GM23248 (cell line): ENCODE data around the gene RNF227. TPM values are rescaled to one million over a fixed set of nuclear protein-coding genes. Genes with fewer than 3 reads are reported as not detected.
A peak's percentile ranks its signal among the peaks of the same experiment; 100 is the strongest.

Experiments
- DNase-seq: peaks from one replicate; pipeline ENCODE4 v3.0.0-alpha.2; 2015
- H2AFZ ChIP-seq: fragments of 200-600 bp; sonication (generic); 2 replicates; pipeline ENCODE4 v1.6.1; 2016; ENCODE audit warnings: antibody characterized with exemption
- H3F3A ChIP-seq: fragments of 200-600 bp; sonication (generic); 2 replicates; pipeline ENCODE4 v1.6.1; 2016; ENCODE audit warnings: mild to moderate bottlenecking, antibody characterized with exemption, mixed run types; ENCODE audit not compliant: insufficient read depth
- H3K27ac ChIP-seq: fragments of 200-600 bp; sonication (generic); 2 replicates; pipeline ENCODE4 v1.5.1; 2016; ENCODE audit warnings: mild to moderate bottlenecking
- H3K27me3 ChIP-seq: fragments of 200-600 bp; sonication (generic); replicated peaks from 2 replicates; pipeline ENCODE4 v1.6.1; 2016; ENCODE audit warnings: mild to moderate bottlenecking; ENCODE audit not compliant: insufficient read depth
- H3K36me3 ChIP-seq: fragments of 200-600 bp; sonication (generic); 2 replicates; pipeline ENCODE4 v1.6.1; 2016; ENCODE audit warnings: low read depth, mild to moderate bottlenecking
- H3K4me1 ChIP-seq: fragments of 200-600 bp; sonication (generic); 2 replicates; pipeline ENCODE4 v1.6.1; 2016; ENCODE audit warnings: mild to moderate bottlenecking; ENCODE audit not compliant: insufficient read depth
- H3K4me2 ChIP-seq: fragments of 200-600 bp; sonication (generic); one replicate; pipeline ENCODE4 v1.6.1; 2016; ENCODE audit warnings: mild to moderate bottlenecking; ENCODE audit not compliant: unreplicated experiment
- H3K4me3 ChIP-seq: fragments of 200-600 bp; sonication (generic); 2 replicates; pipeline ENCODE4 v1.5.1; 2016; ENCODE audit warnings: mild to moderate bottlenecking
- H3K79me2 ChIP-seq: fragments of 200-600 bp; sonication (generic); 2 replicates; pipeline ENCODE4 v1.6.1; 2016; ENCODE audit warnings: mild to moderate bottlenecking; ENCODE audit not compliant: insufficient read depth
- H3K9ac ChIP-seq: fragments of 200-600 bp; sonication (generic); 2 replicates; pipeline ENCODE4 v1.6.1; 2016; ENCODE audit warnings: mild to moderate bottlenecking
- H3K9me2 ChIP-seq: fragments of 200-600 bp; sonication (generic); 2 replicates; pipeline ENCODE4 v1.6.1; 2016; ENCODE audit warnings: mixed run types, mild to moderate bottlenecking, moderate library complexity; ENCODE audit not compliant: insufficient read depth
- H3K9me3 ChIP-seq: fragments of 200-600 bp; sonication (generic); one replicate; pipeline ENCODE4 v1.6.1; 2017; ENCODE audit warnings: low read depth
- H4K20me1 ChIP-seq: fragments of 200-600 bp; sonication (generic); 2 replicates; pipeline ENCODE4 v1.6.0; 2016; ENCODE audit not compliant: insufficient read depth
- EZH2 ChIP-seq: fragments of 200-600 bp; sonication (generic); IDR thresholded peaks from 2 replicates; pipeline ENCODE4 v1.6.1; 2018; ENCODE audit warnings: antibody characterized with exemption, mild to moderate bottlenecking; ENCODE audit not compliant: insufficient read depth, poor library complexity, severe bottlenecking
- EZH2phosphoT487 ChIP-seq: fragments of 200-600 bp; sonication (generic); IDR thresholded peaks from 2 replicates; pipeline ENCODE4 v1.6.1; 2018; ENCODE audit warnings: antibody characterized with exemption, moderate library complexity, mild to moderate bottlenecking, low read depth; ENCODE audit not compliant: insufficient read depth
- WGBS, 2 experiments: methylation state at CpG; one replicate each; pipeline ENCODE4 v1.1.6; 2015 to 2017; ENCODE audit warnings: low lambda C conversion rate in 2 of 2, low coverage in 1 of 2; ENCODE audit errors: missing lambda C conversion rate in 2 of 2; 5-methylcytosine and 5-hydroxymethylcytosine counted together
- in situ Hi-C: fragments of 300-500 bp; cut with MboI; formaldehyde crosslinking; loops from 2 replicates; pipeline ENCODE4 v1.15.0; 2020
- polyA plus RNA-seq: library from polyadenylated mRNA; unstranded; fragments of >200 nt; fragmentation: Nextera tagmentation; extraction: Ambion mirVana; gene quantifications from 2 replicates; pipeline ENCODE4 v1.2.1, GENCODE V29; 2016
- total RNA-seq: library from RNA; depleted of rRNA; stranded (reverse); fragments of >200 nt; shearing (Covaris generic); gene quantifications from 2 replicates; pipeline ENCODE4 v1.2.3, GENCODE V29; 2014

RNF227 gene
- total and polyA plus RNA-seq, 2 experiments from 2014 or later = 3.1 to 15.3 TPM

GRCh38 chr17:7922845-7923628 is 6.9 kb upstream of the RNF227 start:
- Histone ChIP-seq H3K4me3 (peak overlapping the region; percentile 71), H3K9ac (peak overlapping the region; percentile 67), H3K79me2 (no peaks in the 10 kb centered on the region), H3K4me2 (peak overlapping the region; percentile 84), H3K36me3 (no peaks in the 10 kb centered on the region), H3K9me3 (no peaks in the 10 kb centered on the region), H3K27me3 (no peaks in the 10 kb centered on the region), H4K20me1 (no peaks in the 10 kb centered on the region), H3K4me1 (peaks cover 5% of the 10 kb centered on the region; the same call in 1 of the 2 replicates), H3K9me2 (no peaks in the 10 kb centered on the region), H3K27ac (no peak overlapping the region), H3F3A (0 out of 2 replicates have a peak, but pooled peaks cover 5% of the 10 kb centered on the region), H2AFZ (peak overlapping the region; percentile 99)
- DNase-seq = peak; percentile 86
- 18 to 19% methylated on average over 45 of the region's 45 CpGs for WGBS, 2 experiments
- TF ChIP-seq EZH2phosphoT487 (no peak), EZH2 (no peak)
- in situ Hi-C loops = no loop called here

GRCh38 chr17:7922269-7922844 is 6.3 kb upstream of the RNF227 start:
- H3K36me3 ChIP-seq = no peaks in the 10 kb centered on the region
- peak overlapping the region; percentile 84 for H3K4me2 ChIP-seq
- no peaks in the 10 kb centered on the region for H3K9me2 ChIP-seq
- H3K79me2 ChIP-seq = no peaks in the 10 kb centered on the region
- WGBS, 2 experiments = 30 to 31% methylated on average over 16 of the region's 16 CpGs
- in situ Hi-C loops = no loop called here
- DNase-seq = peak; percentile 11
- no peaks in the 10 kb centered on the region for H3K9me3 ChIP-seq
- TF ChIP-seq EZH2 = no peak
- no peak for TF ChIP-seq EZH2phosphoT487
- no peak overlapping the region for H3K27ac ChIP-seq
- H3K4me1 ChIP-seq = peaks cover 5% of the 10 kb centered on the region; the same call in 1 of the 2 replicates
- peak overlapping the region; percentile 99 for H2AFZ ChIP-seq
- H3K4me3 ChIP-seq = peak overlapping the region; percentile 71
- 0 out of 2 replicates have a peak, but pooled peaks cover 5% of the 10 kb centered on the region for H3F3A ChIP-seq
- no peaks in the 10 kb centered on the region for H3K27me3 ChIP-seq
- no peaks in the 10 kb centered on the region for H4K20me1 ChIP-seq
- peak overlapping the region; percentile 67 for H3K9ac ChIP-seq

GRCh38 chr17:7916808-7917207 is 719 bp upstream of the RNF227 start:
- Histone ChIP-seq H4K20me1 (no peaks in the 10 kb centered on the region), H3K36me3 (no peaks in the 10 kb centered on the region), H2AFZ (peak overlapping the region; percentile 63), H3K27ac (peak overlapping the region; percentile 76), H3K9me2 (no peaks in the 10 kb centered on the region), H3K79me2 (peaks cover 8% of the 10 kb centered on the region), H3K9me3 (no peaks in the 10 kb centered on the region), H3F3A (peaks cover 42% of the 10 kb centered on the region), H3K4me3 (peak overlapping the region; percentile 72), H3K27me3 (no peaks in the 10 kb centered on the region), H3K4me2 (peak overlapping the region; percentile 26), H3K9ac (peak overlapping the region; percentile 73), H3K4me1 (peaks cover 16% of the 10 kb centered on the region)
- no peak for TF ChIP-seq EZH2phosphoT487
- TF ChIP-seq EZH2 = no peak
- peak; percentile 66 for DNase-seq
- in situ Hi-C loops = no loop called here
- WGBS, 2 experiments = 12 to 14% methylated on average over 2 of the region's 2 CpGs

- Histone ChIP-seq H3K4me2 (peak overlapping the region; percentile 26), H3F3A (peaks cover 40% of the 10 kb centered on the region), H3K79me2 (peaks cover 8% of the 10 kb centered on the region), H3K27ac (peak overlapping the region; percentile 76), H4K20me1 (no peaks in the 10 kb centered on the region), H3K9ac (peak overlapping the region; percentile 73), H3K4me3 (peak overlapping the region; percentile 72), H3K27me3 (no peaks in the 10 kb centered on the region), H3K9me3 (no peaks in the 10 kb centered on the region), H3K9me2 (no peaks in the 10 kb centered on the region), H2AFZ (peak overlapping the region; percentile 63), H3K36me3 (no peaks in the 10 kb centered on the region), H3K4me1 (peaks cover 16% of the 10 kb centered on the region)
- in situ Hi-C loops = no loop called here
- no peak for TF ChIP-seq EZH2
- no peak for TF ChIP-seq EZH2phosphoT487
- no peak for DNase-seq
- 44% methylated on average over 12 to 13 of the region's 15 CpGs for WGBS, 2 experiments
Observed at GRCh38 chr17:7916385-7916682, 245 bp upstream of the RNF227 start.
